ENCODE measurements around the gene METRN. TPM values are rescaled to one million over a fixed set of nuclear protein-coding genes. Genes with fewer than 3 reads are reported as not detected.

The METRN gene
- total and polyA plus RNA-seq, 12 donors: 1.3 to 189 (median 75.6) TPM

- TF ChIP-seq, protein P1, sequence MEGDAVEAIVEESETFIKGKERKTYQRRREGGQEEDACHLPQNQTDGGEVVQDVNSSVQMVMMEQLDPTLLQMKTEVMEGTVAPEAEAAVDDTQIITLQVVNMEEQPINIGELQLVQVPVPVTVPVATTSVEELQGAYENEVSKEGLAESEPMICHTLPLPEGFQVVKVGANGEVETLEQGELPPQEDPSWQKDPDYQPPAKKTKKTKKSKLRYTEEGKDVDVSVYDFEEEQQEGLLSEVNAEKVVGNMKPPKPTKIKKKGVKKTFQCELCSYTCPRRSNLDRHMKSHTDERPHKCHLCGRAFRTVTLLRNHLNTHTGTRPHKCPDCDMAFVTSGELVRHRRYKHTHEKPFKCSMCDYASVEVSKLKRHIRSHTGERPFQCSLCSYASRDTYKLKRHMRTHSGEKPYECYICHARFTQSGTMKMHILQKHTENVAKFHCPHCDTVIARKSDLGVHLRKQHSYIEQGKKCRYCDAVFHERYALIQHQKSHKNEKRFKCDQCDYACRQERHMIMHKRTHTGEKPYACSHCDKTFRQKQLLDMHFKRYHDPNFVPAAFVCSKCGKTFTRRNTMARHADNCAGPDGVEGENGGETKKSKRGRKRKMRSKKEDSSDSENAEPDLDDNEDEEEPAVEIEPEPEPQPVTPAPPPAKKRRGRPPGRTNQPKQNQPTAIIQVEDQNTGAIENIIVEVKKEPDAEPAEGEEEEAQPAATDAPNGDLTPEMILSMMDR (IDR thresholded peaks at IDR 0.05): no peak
- no peak for TF ChIP-seq POLR2A (IDR thresholded peaks at IDR 0.05)
- WGBS, 4 donors: 73 to 84% (median 74%) methylated on average over 15 to 32 of the region's 32 CpGs
- H3K27ac ChIP-seq: peak overlapping the region in 1 of 5 donors; percentile 21
- DNase-seq: no peak
- H3K27me3 ChIP-seq: no peaks in the 10 kb centered on the region
- no peaks in the 10 kb centered on the region for H3K9me3 ChIP-seq (replicated peaks in 1 of 3)
- H3K4me3 ChIP-seq: no peak overlapping the region
- H3K36me3 ChIP-seq (replicated peaks in 1 of 2): no peaks in the 10 kb centered on the region
- intact Hi-C loops (cut with DNase I): loop anchor here in 1 of 2 donors (10.0 kb wide), 1 partner anchor 337 kb away; no protein-coding TSS in a partner anchor
- H3K4me1 ChIP-seq (replicated peaks in 1 of 2): peaks cover 29 to 37% of the 10 kb centered on the region in 2 donors
Observed at GRCh38 chr16:717450-718245, 2.7 kb downstream of the METRN start.

DNA sequence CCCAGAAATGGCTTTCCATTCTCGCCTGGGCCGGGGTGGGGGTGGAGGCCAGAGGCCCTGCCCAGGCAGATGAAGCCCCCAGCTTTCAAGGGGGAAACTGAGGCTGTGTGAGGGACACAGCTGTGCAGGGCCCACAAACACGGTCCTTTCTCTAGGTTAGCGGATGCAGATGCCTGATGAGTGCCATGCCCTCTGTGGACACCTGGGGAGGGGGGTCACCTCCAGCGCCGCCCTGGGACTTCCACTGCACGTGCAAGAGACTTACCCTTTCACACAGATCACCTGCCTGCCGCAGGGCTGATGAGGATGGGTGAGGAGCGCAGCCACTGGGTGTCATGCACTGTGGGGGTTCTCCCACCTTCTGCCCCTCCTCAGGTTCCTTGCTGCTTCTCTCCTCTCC, 3.5 kb downstream of the METRN start:
- TF ChIP-seq, protein P1 (IDR thresholded peaks at IDR 0.05): no peak
- no peak for TF ChIP-seq POLR2A (IDR thresholded peaks at IDR 0.05)
- 86 to 98% (median 91%) methylated on average over 3 to 9 of the region's 9 CpGs for WGBS, 4 donors
- Histone ChIP-seq H3K36me3 (replicated peaks in 1 of 2) (no peaks in the 10 kb centered on the region), H3K27ac (no peak overlapping the region), H3K27me3 (no peaks in the 10 kb centered on the region), H3K4me3 (no peak overlapping the region), H3K9me3 (replicated peaks in 1 of 3) (no peaks in the 10 kb centered on the region), H3K4me1 (replicated peaks in 1 of 2) (peaks cover 29 to 37% of the 10 kb centered on the region in 2 donors)
- peak in 1 of 7 donors; percentile 61 for DNase-seq
- intact Hi-C loops (cut with DNase I): loop anchor here in 1 of 2 donors (10.0 kb wide), 1 partner anchor 336 kb away; no protein-coding TSS in a partner anchor

- Histone ChIP-seq H3K4me1 (replicated peaks in 1 of 2) (peaks cover 29 to 37% of the 10 kb centered on the region in 2 donors), H3K36me3 (replicated peaks in 1 of 2) (no peaks in the 10 kb centered on the region), H3K27me3 (no peaks in the 10 kb centered on the region), H3K27ac (no peak overlapping the region), H3K9me3 (replicated peaks in 1 of 3) (no peaks in the 10 kb centered on the region), H3K4me3 (no peak overlapping the region)
- DNase-seq: no peak
- 71 to 86% (median 81%) methylated on average over 5 to 6 of the region's 6 CpGs for WGBS, 4 donors
- TF ChIP-seq, protein P1 (IDR thresholded peaks at IDR 0.05): no peak
- no peak for TF ChIP-seq POLR2A (IDR thresholded peaks at IDR 0.05)
- intact Hi-C loops (cut with DNase I): loop anchor here in 1 of 2 donors (10.0 kb wide), 1 partner anchor 336 kb away; no protein-coding TSS in a partner anchor
Observed at GRCh38 chr16:718922-719321, 4.0 kb downstream of the METRN start.

DNA sequence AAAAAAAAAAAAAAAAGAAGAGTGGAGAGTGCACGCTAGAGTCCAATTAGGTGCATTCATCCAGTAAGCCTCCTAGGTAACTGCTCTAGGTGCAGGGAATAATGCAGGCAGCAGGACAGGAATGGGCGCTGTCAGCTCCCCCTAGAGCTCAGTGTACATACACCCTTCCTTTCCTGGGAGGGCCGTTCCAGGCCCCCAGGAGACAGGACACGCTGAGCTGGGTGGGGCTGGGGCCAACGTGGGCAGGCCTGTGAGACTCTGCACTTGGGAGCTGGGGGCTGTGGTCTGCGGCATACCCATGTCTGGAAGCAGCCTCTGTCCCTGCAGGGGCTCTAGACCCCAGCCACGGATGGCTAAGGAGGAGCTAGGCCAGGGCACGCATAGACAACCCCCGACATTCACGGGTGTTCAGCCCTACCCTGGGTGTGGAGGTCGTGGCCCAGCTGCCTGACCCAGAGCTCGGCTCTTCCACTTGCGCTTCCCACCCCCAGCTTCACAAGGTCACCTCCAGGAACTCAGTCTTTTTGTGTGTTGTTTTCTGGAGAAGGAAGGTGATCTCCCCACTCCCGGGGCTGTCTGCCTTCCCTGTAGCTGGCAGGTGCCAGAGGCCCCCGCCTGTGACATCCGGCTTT, 5.0 kb downstream of the METRN start:
- Histone ChIP-seq H3K27me3 (no peaks in the 10 kb centered on the region), H3K4me1 (replicated peaks in 1 of 2) (peaks cover 24 to 30% of the 10 kb centered on the region in 2 donors), H3K36me3 (replicated peaks in 1 of 2) (no peaks in the 10 kb centered on the region), H3K4me3 (peak overlapping the region in 2 of 4 donors; percentile 42 to 88), H3K9me3 (replicated peaks in 1 of 3) (no peaks in the 10 kb centered on the region), H3K27ac (peak overlapping the region in 4 of 5 donors; percentile 89 to 95 (median 90))
- TF ChIP-seq POLR2A (IDR thresholded peaks at IDR 0.05): no peak
- TF ChIP-seq, protein P1 (IDR thresholded peaks at IDR 0.05): no peak
- intact Hi-C loops (cut with DNase I): loop anchor here in 1 of 2 donors (10.0 kb wide), 1 partner anchor 335 kb away; no protein-coding TSS in a partner anchor
- 11 to 13% (median 13%) methylated on average over 11 to 16 of the region's 16 CpGs for WGBS, 4 donors
- peak in 1 of 7 donors; percentile 59 for DNase-seq

Measured in adrenal gland (tissue), 12 donors.